CD4-positive, alpha-beta T cell treated with Interferon alpha-2 for 1 hour (primary cell): ENCODE results near the gene ZFHX2.
"Not testable (repeated sequence)": the region's sequence is repeated elsewhere in the genome, so short reads cannot be mapped to it uniquely, and the experiment has no call there.

Source experiments
- DNase-seq, 2 donors: peaks; one replicate each; pipeline ENCODE4 v3.0.0-alpha.2; 2020 to 2022

Gene ZFHX2

DNA sequence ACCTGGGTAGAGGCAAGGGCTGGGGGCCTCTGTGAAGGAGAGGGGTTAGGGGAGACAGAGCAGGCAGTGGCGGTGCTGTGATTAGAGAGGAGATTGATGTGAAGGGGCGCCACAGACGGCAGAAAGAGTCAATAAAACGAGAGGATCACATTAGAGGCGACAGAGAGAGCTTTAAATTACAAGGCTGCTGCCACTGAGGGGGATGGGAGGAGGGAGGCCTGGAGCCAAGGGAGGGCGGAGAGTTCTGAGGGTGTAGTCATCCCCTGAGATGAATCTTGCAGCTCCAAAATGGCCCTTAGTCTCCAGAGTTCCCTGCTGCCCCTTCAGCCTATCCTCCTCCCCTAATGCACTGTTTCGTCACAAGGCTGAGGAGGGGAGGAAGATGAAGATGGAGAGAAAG is 12.8 kb downstream of the ZFHX2 start:
- DNase-seq, result no peak

DNA sequence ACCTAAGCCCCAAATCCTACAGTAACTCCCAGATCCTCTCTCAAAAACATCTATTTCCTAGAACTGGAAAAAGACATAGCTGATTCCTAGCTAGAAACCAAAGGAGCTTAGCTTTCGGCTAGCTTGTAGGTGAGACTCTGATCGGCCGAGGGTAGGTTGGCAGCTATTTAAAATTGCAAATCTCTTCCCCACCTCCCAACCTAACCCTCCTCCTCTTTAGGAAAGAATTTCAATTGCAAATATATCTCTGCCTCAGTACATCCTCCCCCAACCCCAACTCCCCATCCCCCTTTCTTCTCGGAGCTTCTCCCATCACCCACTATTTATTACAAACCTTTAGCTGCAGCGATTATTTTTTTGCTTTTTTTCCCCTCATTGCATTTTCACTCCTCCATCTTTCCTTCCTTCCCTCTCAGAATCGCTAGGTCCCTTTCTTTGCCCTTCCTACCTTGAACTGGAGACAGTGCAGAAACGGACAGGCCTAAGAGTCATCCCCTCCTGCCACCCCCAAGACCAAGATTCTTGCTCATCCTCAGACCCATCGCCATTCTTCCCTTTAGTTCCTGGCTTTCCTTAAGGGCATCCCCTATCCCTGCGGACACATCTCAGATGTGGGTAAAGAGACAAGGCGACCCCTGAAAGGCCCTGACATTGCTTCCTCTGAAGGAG is 13.4 kb downstream of the ZFHX2 start:
- no peak for DNase-seq

DNA sequence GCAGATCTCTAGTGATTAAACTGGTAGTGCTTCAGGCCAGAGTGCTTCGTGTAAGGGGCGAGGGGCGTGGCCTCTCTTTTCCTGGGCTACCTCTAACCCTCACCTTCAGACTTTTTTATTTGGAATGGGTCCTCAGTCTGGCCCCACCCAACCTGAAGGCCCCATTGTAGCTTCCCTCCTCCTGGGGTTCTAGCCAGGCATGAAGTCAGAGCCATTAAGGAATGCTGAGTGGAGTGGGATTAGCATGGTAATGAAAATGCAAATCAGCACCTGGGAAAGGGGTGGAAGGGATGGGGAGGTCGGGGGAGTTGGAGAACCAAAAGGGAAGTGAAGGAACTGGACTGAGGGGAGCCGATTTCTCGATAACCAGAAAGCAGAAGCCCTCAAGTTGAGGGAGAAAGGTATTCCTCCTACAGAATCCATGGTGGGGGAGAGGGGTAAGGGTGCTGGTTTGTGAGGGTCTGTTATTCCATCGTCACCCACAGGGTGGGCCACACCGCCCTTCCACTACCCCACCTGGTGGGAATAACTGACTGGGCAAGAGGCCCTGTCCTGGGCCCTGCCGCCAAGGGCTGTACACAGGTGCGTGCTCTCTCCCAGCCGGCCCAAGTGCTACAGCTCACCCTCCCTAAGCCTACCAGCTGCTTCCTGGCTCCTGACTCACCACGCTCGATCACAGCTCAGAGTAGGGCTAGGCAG is 14.1 kb downstream of the ZFHX2 start:
- no peak for DNase-seq

DNA sequence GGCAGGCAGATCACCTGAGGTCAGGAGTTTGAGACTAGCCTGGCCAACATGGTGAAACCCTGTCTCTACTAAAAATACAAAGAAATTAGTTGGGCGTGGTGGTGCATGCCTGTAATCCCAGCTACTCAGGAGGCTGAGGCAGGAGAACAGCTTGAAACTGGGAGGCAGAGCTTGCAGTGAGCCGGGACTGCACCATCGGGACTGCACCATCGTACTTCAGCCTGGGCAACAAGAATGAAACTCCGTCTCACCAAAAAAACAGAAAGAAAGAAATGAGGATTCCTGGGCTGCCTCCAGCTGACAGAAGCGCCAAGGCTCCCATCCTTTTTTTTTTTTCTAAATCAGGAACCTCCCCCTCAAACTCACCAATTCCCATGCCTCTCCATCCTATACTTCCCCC is 14.7 kb downstream of the ZFHX2 start:
- not testable (repeated sequence) for DNase-seq

DNA sequence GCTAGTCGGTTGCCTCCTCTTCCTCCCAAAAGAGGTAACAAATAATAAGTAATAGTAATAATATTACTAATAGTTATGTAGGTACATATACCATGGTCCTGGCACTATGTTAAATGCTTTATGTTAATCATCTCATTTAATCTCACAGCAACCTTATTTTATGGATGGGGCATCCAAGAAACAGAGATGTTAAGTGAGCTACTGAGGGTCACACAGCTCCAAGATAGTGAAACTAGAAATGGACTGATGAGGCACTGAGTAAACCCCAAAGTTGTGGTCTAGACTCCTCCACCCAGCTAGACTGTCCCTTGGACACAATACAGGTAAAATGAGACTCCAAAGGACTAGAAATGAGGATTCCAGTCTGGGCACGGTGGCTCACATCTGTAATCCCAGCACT is 15.1 kb downstream of the ZFHX2 start:
- no peak for DNase-seq

DNA sequence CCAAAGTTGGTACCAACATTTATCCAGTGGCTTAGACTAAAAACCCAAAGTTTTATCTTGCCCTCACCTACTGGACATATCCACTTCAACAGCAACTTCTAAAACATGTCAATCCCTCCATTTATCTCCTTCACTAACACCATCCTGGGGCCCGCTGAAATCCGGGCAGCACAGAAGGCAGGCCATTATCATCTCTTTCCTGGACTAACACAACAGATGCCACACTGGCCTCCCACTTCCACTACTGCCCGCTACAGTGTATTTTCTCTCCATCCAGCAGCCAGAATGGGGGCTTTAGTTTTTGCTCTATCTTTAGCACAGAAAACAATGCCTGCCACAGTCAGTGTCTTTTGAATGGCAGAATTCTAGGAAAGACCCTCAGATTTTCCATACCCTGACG is 15.6 kb downstream of the ZFHX2 start:
- DNase-seq, result no peak

DNA sequence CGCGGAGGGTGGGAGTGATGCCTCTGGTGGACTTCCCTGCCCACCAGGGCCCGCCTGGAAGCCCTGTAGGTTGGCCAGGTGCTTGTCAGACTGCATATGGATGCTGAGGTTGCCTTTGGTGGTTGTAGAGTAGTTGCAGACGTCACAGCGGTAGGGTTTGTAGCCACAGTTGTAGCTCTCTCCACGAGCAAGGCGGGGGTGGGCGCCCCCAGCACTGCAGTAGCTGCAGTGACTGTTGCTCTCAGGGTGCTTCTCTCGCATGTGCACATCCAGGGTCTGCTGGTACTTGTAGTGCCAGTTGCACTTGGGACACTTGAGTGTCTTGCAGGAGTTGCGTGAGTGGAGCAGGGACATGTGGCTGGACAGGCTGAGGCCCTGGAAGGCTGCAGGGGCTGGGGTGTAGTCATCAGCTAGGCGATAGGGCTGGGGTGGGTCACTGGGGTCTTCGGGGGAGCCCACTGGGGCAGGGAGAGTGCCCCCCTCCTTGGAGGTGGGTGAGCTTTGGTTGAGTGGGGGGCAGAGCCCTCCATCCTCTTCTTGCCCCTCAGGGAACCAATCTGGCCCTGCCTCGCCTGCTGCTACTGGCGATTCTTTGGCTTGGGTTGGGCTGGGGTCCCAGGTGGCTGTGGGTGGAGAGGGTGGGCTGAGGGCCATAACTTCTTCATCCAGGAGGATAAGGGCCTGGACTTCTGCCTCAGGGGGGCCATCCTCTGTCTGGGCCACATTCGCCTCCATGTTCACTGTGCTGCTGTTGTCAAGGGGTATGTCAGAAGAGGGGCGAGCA is 17.7 kb downstream of the ZFHX2 start:
- DNase-seq, result no peak

DNA sequence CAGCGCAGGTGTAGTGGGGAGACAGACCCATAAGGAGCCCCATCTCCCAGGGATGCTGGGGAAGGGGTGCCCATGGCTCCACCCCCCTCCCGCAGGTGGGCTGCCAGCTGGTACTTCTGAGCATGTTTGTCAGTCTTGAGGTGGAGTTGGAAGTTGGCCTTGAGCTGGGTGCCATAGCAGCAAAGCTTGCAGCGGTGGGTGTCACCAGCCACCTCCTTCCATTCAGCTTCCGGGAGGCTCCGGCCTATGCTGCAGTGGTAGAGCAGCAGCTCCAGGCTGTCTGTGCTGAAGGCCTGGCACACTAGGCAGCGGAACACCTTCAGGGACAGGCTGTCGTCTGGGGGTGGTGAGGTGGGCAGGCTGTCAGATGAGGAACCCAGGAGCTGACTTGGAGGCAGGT is 18.9 kb downstream of the ZFHX2 start:
- DNase-seq, result no peak

DNA sequence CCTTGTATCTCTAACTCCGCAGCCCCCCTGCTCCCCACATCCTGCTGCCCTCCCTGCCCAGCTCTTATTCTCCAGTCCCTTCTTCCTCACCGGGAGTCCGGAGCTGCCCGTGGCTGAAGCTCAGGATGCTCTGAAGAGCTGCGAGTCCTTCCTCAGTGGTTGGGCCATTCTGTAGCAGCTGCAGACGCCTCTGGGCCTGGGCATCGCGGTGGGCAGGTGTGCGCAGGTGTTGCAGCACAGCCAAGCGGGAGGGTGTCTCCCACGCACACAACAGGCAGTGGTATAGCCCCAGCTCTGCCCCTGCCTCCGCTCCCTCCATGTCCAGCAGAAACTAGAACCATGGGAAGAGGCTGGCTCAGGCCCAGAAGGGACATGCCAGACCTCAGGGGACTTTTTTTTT is 20.2 kb downstream of the ZFHX2 start:
- DNase-seq, result no peak

DNA sequence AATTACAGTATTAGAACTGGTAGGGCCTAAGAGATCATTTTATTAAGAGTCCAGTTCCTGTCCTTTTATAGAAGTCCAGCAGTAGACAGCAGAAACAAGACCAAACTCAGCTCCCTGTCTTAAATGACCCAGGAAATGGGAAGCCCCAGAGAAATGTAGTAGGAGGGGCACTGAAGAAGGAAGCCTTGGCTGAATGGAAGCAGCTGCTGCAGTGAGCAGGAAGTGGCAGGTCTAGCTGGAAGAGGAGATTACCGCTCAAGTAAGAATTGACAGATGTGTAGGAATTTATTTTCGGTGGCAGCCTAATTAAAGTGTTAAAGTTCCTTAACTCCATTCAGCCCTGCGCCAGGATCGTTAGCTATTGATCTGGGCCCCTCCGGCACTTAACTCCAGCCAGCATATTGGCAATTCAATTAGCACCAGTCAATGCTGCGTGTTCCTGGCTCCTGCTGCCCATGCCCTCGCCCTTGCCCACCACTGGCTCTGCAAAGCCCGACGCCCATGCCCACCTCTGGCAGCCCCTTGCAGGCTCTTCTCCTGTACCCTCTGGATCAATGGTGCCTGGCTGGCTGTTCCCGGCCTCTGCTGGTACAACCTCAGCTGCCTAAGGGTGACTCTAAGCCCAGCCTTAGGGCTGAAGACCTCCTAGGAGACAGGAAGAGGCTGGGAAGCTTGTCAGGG is 21.1 kb downstream of the ZFHX2 start:
- no peak for DNase-seq

DNA sequence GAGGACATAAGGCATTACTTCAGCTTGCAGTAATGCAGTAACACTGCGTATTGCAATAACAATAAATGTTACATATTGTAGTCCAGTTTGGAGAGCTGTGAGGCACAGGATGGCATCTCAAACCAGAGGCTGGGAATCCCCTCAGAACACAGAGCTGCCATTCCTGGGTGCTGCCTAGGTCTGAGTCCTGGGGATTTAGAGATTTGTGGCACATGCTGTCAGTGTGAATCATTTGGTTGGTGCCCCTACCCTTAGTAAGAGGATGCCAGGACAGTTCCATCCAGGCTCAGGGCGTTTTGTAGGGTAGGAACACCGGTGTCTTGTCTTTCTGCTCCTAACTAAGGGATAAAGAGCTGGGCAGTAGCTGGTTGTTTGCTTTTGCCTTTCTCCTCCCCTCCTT is 22.5 kb downstream of the ZFHX2 start:
- DNase-seq, result no peak

DNA sequence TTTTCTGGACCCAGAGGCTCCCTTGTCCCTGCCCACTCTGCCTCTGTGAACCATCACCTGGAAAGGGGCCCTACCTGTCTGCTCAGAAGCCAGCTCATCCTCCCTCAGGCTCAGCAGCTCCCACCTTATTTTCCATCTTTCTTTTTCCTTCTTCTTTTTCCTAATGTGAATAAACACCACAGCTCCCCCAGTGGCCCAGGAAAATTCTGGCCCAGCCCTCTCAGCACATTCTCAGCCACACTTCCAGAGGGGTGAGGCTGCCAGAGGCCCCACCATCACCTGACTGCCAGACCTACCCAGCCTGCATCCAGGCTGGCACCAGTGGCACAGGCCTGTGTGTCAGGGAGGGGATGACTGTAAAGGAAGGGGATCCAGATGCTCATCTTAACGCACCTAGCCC is 23.0 kb downstream of the ZFHX2 start:
- DNase-seq, result no peak

DNA sequence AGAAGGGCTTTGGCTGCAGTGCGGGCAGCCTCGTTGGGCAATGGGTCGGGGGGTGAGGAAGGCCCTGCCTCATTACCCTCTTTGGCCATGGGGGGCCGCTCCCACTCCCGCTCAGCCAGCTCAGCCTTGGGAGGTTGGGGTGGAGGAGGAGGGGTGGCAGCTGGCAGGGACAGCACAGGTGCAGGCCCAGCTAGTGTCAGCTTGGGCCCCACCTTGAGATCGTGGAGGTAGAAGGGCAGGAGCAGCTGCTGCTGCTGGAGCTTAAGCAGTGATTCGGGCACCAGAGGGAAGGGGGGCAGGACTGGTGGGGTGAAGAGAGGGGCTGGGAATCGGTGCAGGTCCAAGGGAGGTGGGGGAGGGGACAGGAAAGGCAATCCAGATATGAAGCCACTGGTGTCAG is 26.0 kb downstream of the ZFHX2 start:
- DNase-seq, result no peak

DNA sequence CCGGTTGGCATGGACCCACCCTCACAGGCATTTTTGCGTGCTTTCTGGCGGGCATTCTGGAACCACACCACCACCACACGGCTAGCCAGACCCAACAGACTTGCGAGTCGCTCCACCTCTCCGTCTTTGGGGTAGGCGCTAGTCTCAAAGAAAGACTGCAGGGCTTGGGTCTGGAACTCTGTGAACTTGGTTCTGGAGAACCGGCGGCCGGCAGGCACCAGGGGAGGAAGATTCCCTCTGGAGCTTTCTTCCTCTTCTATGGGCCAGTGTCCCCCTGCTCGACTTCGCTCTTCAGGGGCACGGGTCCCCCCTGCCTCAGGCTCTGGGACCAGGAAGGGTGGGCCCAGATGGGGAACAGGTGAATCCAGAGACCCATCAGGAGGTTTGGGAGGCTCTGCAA is 26.6 kb downstream of the ZFHX2 start:
- DNase-seq, result no peak

DNA sequence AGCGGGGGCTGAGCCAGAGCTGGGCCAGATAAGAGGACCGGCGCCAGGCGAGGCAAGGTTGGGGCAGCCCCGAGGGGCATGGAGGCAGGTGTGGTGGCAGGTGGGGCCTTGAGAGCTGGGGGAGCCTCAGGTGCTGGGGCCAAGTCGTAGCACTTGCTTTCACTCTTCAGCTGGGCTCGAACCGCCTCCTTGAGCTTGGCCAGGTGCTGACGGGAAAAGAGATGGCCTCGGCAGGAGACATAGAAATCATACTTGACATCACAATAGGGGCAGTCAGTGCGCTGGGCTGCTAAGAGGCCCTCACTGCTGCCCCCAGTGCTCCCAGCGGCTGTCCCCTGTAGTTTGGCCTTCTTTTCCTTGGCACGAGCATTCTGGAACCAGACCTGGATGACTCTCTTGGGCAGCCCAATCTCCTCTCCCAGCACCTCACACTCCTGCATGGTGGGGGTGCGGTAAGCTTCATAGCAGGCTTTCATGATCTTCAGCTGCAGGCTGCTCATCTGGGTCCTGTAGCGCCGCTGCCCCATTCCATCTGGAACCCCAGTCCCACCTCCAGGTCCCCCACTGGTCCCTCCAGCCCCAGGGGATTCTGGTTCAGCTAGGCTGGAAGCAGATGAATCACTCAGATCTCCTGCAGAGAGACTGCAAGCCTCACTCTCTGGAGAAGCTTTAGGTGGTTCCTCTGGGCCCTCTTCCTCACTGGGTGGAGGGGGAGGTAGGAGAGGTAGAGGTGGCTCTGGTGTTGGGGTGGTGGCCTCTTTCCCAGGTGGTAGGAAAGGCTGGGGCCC is 28.1 kb downstream of the ZFHX2 start:
- no peak for DNase-seq

DNA sequence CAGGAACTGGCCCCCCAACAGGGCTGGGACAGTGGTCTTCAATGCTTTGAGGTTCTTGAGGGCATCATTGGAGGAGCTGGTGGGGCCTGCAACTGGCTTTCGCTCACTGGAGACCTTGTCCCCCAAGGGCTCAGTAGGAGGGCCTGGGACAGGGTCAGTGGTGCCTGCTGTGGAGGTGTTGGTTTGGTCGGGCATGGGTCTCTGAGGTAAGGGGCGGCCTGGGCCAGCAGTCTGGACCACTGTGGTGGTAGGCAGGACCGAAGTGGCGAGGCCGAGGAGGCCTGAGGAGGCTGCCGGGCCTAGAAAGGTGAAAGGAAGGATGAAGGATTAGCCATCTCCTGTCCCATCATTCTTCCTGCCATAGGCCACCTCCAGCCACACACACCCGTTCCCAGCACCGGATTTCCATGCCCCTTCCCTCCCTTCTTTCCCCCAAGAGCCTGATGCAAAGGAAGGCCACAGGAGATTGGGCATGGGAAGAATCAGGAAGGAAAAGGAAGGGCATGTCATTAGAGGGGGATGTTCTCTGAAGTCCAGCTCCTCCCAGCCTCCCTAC is 28.8 kb downstream of the ZFHX2 start:
- no peak for DNase-seq

DNA sequence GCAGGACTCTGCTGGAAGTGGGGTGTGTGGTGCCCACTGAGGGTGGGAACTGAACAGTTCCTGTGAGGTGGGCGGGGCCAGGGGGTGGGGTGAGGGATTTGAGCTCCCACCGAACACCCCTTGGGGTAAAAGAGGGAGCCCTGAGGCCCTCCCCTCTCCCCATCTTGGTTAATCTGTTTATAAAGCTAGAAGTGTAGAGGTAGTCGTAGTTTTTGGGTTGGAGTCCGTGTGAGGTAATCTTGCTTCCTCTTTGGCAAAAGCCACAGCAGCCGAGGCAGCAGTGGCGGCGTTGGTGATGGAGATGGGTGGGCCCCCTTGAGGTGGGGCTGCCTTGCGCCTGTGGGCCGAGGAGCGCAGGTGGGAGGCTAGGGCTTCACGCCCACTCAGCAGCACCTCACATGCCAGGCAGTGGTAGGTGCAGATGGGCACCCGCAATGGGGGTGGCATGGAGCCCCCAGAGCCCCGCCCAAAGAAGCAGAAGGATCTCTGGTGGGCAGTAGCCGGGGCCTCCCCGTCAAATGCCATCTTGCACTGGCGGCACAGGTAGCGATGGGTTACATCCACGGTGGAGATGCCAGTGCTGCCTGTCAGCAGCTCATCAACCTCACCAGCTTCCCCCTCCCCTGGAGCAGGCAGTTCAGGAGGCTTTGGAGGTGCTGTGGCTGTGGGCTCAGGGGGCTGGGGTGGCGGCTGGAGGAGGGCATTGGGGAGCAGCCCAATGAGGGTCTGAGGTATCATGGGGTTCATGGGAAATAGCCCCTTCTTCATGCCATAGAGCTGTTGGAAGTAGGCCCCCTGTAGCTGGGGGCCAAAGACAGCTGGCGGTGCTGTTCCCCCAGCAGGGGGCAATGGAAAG is 29.6 kb downstream of the ZFHX2 start:
- DNase-seq, result no peak

DNA sequence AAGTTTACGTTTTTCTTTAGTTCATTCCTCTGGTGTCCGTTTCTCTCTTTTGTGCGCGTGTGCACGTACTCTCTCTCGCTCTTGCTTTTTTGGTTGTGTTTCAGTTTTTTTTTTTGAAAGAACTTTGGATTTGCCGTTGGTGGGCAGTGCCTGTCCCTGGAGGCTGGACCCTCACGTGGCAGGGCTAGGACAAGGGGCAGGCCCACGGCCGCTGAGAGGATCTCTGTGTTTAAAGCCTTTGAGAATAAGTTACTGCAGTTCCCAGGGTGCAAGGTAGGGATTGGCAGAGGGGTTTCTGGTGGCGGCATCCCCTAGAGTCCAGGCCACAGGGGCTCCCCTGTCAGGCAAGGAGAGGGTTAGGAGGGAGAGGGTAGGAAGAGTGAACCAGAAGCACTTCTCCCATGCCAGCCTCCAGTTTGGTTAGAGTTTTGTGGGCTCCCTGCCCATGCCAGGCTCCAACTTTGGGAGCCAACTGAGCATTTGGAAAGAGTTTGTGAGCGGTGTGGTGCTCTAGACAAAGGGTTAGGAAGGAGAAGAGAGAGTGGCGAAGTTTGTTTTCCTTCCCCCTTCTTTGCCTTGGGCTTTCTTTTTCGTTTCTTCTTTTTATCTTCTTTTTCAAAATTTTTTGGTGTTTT is 30.5 kb downstream of the ZFHX2 start:
- no peak for DNase-seq

DNA sequence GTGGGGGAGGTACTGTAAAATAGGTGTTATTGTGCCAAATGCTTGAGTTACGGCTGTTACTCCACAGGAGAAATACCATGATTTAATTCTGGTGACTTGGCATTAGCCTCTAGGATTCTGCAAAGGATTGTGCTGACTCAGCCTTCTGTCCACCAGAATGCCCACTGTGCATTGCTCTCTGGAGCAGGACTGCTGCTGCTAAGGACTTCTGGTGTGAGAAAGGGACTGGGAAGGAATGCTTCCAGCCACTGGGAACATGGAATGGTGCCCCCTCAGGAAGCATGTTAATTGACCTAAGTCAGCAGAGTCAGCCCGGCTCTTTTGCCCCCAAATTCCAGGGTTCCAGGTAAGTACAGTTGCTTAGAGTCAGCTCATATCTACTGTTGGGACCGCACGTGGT is 32.9 kb downstream of the ZFHX2 start:
- DNase-seq, result no peak

DNA sequence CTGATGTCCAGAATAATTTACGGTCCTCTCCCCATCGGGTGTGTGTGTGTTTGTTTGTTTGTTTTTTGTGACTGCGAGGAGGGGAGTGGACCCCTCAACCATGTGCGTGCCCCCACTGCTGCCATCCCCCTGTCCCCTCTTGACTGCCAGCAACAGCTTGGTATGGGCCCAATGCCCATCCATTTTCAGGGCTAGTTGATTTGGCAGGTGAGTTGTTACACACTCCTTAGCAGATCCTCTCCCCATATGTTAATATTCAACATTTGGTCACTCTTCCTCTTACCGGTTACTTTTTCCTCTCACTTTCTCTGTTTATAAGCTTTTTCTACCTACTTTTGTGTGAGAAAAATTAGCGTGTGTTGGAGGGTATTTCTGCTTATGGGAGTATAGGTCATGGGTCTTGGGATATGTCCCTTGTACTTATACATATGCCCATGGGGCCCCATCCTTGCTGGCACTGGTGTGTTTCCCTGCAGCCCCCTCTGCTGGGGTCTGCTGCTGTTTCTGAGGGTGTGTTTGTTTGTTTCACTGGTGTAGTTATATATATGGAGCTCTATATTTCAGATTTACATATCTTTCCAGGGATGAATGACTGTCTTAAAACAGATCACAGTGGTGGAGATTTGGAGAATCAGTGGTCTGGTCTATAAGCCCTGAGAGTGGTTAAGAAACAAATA is 33.8 kb downstream of the ZFHX2 start:
- no peak for DNase-seq

DNA sequence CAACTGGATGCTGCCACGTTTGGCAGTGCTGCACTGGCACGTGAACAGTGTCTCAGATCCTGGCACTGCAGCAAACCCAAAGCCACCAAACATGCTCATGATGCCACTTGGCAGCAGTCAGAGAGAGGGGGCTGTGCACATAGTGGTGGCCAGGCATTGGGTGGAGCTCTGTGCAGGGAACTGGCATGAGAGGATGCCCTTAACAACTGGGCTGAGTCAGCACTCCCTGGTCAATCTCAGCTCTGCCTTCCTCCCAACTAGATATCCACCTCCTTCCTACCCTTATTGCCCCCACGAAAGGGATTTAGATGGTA is 37.0 kb downstream of the ZFHX2 start:
- DNase-seq, result no peak
